ENCODE measurements around the gene FHL5.

FHL5 gene

GRCh38 chr6:96576221-96576620 is 13.3 kb downstream of the FHL5 start:
- H3K36me3 ChIP-seq (replicated peaks) = no peaks in the 10 kb centered on the region
- no peak for TF ChIP-seq CTCF (IDR thresholded peaks at IDR 0.05; ENCODE audit: low read depth, low read length, missing control alignments)
- no peaks in the 10 kb centered on the region for H3K27me3 ChIP-seq (replicated peaks)
- no peak overlapping the region for H3K27ac ChIP-seq
- in situ Hi-C loops (cut with HindIII; ENCODE audit: low pct_ligation_motif_present, low sequenced_read_pairs) = no loop called here
- no peak for DNase-seq
- H3K4me3 ChIP-seq (ENCODE audit: low read depth, low read length) = no peak overlapping the region

GRCh38 chr6:96582021-96582420 is 19.1 kb downstream of the FHL5 start:
- H3K36me3 ChIP-seq (replicated peaks) = no peaks in the 10 kb centered on the region
- in situ Hi-C loops (cut with HindIII; ENCODE audit: low pct_ligation_motif_present, low sequenced_read_pairs) = no loop called here
- no peak for DNase-seq
- no peak overlapping the region for H3K27ac ChIP-seq
- H3K4me3 ChIP-seq (ENCODE audit: low read depth, low read length) = no peak overlapping the region
- no peak for TF ChIP-seq CTCF (IDR thresholded peaks at IDR 0.05; ENCODE audit: low read depth, low read length, missing control alignments)
- no peaks in the 10 kb centered on the region for H3K27me3 ChIP-seq (replicated peaks)

GRCh38 chr6:96582436-96582835 is 19.5 kb downstream of the FHL5 start:
- Histone ChIP-seq H3K4me3 (ENCODE audit: low read depth, low read length) (no peak overlapping the region), H3K27ac (no peak overlapping the region), H3K36me3 (replicated peaks) (no peaks in the 10 kb centered on the region), H3K27me3 (replicated peaks) (no peaks in the 10 kb centered on the region)
- in situ Hi-C loops (cut with HindIII; ENCODE audit: low pct_ligation_motif_present, low sequenced_read_pairs) = no loop called here
- DNase-seq = no peak
- TF ChIP-seq CTCF (IDR thresholded peaks at IDR 0.05; ENCODE audit: low read depth, low read length, missing control alignments) = no peak

GRCh38 chr6:96604420-96604819 is 41.5 kb downstream of the FHL5 start:
- no peaks in the 10 kb centered on the region for H3K27me3 ChIP-seq (replicated peaks)
- no peak overlapping the region for H3K27ac ChIP-seq
- no peak for TF ChIP-seq CTCF (IDR thresholded peaks at IDR 0.05; ENCODE audit: low read depth, low read length, missing control alignments)
- DNase-seq = no peak
- H3K4me3 ChIP-seq (ENCODE audit: low read depth, low read length) = no peak overlapping the region
- H3K36me3 ChIP-seq (replicated peaks) = no peaks in the 10 kb centered on the region
- in situ Hi-C loops (cut with HindIII; ENCODE audit: low pct_ligation_motif_present, low sequenced_read_pairs) = no loop called here

- no peaks in the 10 kb centered on the region for H3K36me3 ChIP-seq (replicated peaks)
- DNase-seq = no peak
- in situ Hi-C loops (cut with HindIII; ENCODE audit: low pct_ligation_motif_present, low sequenced_read_pairs) = no loop called here
- no peak for TF ChIP-seq CTCF (IDR thresholded peaks at IDR 0.05; ENCODE audit: low read depth, low read length, missing control alignments)
- no peaks in the 10 kb centered on the region for H3K27me3 ChIP-seq (replicated peaks)
- no peak overlapping the region for H3K4me3 ChIP-seq (ENCODE audit: low read depth, low read length)
- no peak overlapping the region for H3K27ac ChIP-seq
Observed at GRCh38 chr6:96608074-96608473, 45.1 kb downstream of the FHL5 start.

- in situ Hi-C loops (cut with HindIII; ENCODE audit: low pct_ligation_motif_present, low sequenced_read_pairs) = no loop called here
- no peak for DNase-seq
- no peak overlapping the region for H3K4me3 ChIP-seq (ENCODE audit: low read depth, low read length)
- no peaks in the 10 kb centered on the region for H3K36me3 ChIP-seq (replicated peaks)
- H3K27me3 ChIP-seq (replicated peaks) = no peaks in the 10 kb centered on the region
- no peak for TF ChIP-seq CTCF (IDR thresholded peaks at IDR 0.05; ENCODE audit: low read depth, low read length, missing control alignments)
- H3K27ac ChIP-seq = no peak overlapping the region
Observed at GRCh38 chr6:96610019-96610418, 47.1 kb downstream of the FHL5 start.

Measured in brain microvascular endothelial cell (primary cell).